KMS-11 (cell line): ENCODE data around the gene PLD1.

Experiments
- H2AFZ ChIP-seq: fragments of 200-600 bp; sonication (generic); 2 replicates; pipeline ENCODE4 v1.6.1; 2016; ENCODE audit warnings: antibody characterized with exemption, mixed run types, low read depth
- H3K27ac ChIP-seq: fragments of 200-600 bp; sonication (generic); 2 replicates; pipeline ENCODE4 v1.6.1; 2016; ENCODE audit warnings: mild to moderate bottlenecking, mixed run types
- H3K27me3 ChIP-seq: fragments of 200-600 bp; sonication (generic); 2 replicates; pipeline ENCODE4 v1.6.1; 2017; ENCODE audit warnings: mild to moderate bottlenecking, low read depth, mixed run types, moderate library complexity; ENCODE audit not compliant: insufficient read depth
- H3K36me3 ChIP-seq: fragments of 200-600 bp; sonication (generic); 2 replicates; pipeline ENCODE4 v1.6.1; 2017; ENCODE audit warnings: mild to moderate bottlenecking, mixed run types; ENCODE audit not compliant: insufficient read depth
- H3K4me1 ChIP-seq: fragments of 200-600 bp; sonication (generic); 2 replicates; pipeline ENCODE4 v1.6.1; 2016; ENCODE audit warnings: mild to moderate bottlenecking, low read depth, mixed run types; ENCODE audit not compliant: poor library complexity, severe bottlenecking
- H3K4me2 ChIP-seq: fragments of 200-600 bp; sonication (generic); 2 replicates; pipeline ENCODE4 v1.7.0; 2016; ENCODE audit warnings: mild to moderate bottlenecking, mixed run types
- H3K4me3 ChIP-seq: fragments of 200-600 bp; sonication (generic); IDR thresholded peaks from 2 replicates; pipeline ENCODE4 v1.6.1; 2017; ENCODE audit warnings: low read depth, low read length, mixed read lengths; ENCODE audit not compliant: insufficient read depth
- H3K79me2 ChIP-seq: fragments of 200-600 bp; sonication (generic); 2 replicates; pipeline ENCODE4 v1.6.1; 2016; ENCODE audit warnings: low read depth, mixed run types; ENCODE audit not compliant: insufficient read depth
- H3K9ac ChIP-seq: fragments of 200-600 bp; sonication (generic); 2 replicates; pipeline ENCODE4 v1.6.1; 2016; ENCODE audit warnings: mild to moderate bottlenecking, mixed run types
- H4K20me1 ChIP-seq: fragments of 200-600 bp; sonication (generic); 2 replicates; pipeline ENCODE4 v1.6.1; 2016; ENCODE audit warnings: mild to moderate bottlenecking, mixed run types; ENCODE audit not compliant: insufficient read depth
- TF ChIP-seq, protein P1 (sequence below): fragments of 200-600 bp; sonication (generic); conservative IDR thresholded peaks from 2 replicates; pipeline ENCODE4 v1.6.1; 2017; ENCODE audit warnings: low read depth, mild to moderate bottlenecking, antibody characterized with exemption, low read length, moderate library complexity, mixed read lengths

Gene PLD1

DNA sequence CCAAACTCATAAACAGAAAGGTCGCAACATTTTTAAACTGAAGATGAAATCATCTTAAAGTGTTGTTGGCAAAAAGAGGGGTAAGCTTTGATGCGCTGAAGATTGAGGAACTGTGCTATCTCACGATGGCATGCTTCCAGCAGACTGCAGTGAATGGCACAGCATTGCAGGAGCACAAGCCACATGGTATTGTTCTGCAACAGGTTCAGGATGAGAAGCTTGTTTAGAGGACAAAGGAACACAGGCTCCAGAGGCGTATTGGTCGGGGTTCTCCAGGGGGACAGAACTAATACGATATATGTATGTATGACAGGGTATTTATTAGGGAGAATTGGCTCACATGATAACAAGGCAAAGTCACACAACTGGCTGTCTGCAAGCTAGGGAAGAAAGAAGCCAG, 13.8 kb upstream of the PLD1 start:
- no peak overlapping the region for H3K4me3 ChIP-seq
- H3K27ac ChIP-seq, result no peak overlapping the region
- no peak overlapping the region for H3K4me2 ChIP-seq
- H3K36me3 ChIP-seq, result no peaks in the 10 kb centered on the region
- H3K9ac ChIP-seq, result no peak overlapping the region
- TF ChIP-seq, protein P1, sequence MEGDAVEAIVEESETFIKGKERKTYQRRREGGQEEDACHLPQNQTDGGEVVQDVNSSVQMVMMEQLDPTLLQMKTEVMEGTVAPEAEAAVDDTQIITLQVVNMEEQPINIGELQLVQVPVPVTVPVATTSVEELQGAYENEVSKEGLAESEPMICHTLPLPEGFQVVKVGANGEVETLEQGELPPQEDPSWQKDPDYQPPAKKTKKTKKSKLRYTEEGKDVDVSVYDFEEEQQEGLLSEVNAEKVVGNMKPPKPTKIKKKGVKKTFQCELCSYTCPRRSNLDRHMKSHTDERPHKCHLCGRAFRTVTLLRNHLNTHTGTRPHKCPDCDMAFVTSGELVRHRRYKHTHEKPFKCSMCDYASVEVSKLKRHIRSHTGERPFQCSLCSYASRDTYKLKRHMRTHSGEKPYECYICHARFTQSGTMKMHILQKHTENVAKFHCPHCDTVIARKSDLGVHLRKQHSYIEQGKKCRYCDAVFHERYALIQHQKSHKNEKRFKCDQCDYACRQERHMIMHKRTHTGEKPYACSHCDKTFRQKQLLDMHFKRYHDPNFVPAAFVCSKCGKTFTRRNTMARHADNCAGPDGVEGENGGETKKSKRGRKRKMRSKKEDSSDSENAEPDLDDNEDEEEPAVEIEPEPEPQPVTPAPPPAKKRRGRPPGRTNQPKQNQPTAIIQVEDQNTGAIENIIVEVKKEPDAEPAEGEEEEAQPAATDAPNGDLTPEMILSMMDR, result no peak
- H3K79me2 ChIP-seq, result no peaks in the 10 kb centered on the region
- no peaks in the 10 kb centered on the region for H3K27me3 ChIP-seq
- H3K4me1 ChIP-seq, result no peaks in the 10 kb centered on the region
- H4K20me1 ChIP-seq, result no peaks in the 10 kb centered on the region
- H2AFZ ChIP-seq, result no peak overlapping the region

DNA sequence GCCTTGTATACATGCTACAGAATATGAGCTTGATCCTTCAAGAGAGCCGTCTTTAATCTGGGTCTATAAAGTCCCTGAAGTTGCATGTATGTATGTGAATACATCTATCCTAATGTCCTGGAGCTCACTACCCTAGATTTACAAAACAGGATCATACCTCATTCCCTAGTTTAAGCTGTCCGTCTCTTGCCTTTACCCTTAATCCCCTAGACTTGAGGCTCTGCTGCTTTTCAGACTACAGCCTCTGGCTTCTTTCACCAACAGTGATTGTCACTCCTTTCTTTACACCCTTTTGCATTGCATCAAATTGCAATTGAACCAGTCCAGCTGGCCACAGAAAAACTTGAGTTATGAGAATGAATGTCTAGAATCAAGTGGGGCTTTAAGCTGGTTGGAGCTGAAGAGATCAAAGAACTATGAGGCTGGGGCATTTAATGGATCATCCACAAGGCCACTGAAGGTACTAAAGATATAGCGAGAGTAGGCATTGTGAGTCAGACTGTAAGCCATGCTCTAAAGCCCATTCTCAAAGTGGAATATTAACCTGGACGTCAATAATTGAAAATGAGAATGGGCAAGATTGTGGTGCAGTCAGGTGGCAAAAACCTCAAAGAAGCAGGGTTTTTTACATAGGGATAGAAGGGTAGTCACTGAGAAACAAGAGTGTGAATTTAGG, 12.3 kb upstream of the PLD1 start:
- Histone ChIP-seq H3K4me1 (no peaks in the 10 kb centered on the region), H2AFZ (no peak overlapping the region), H3K27me3 (no peaks in the 10 kb centered on the region), H3K4me3 (no peak overlapping the region), H3K36me3 (no peaks in the 10 kb centered on the region), H3K4me2 (no peak overlapping the region), H3K9ac (no peak overlapping the region), H3K79me2 (no peaks in the 10 kb centered on the region), H3K27ac (no peak overlapping the region), H4K20me1 (no peaks in the 10 kb centered on the region)
- TF ChIP-seq, protein P1, result no peak

DNA sequence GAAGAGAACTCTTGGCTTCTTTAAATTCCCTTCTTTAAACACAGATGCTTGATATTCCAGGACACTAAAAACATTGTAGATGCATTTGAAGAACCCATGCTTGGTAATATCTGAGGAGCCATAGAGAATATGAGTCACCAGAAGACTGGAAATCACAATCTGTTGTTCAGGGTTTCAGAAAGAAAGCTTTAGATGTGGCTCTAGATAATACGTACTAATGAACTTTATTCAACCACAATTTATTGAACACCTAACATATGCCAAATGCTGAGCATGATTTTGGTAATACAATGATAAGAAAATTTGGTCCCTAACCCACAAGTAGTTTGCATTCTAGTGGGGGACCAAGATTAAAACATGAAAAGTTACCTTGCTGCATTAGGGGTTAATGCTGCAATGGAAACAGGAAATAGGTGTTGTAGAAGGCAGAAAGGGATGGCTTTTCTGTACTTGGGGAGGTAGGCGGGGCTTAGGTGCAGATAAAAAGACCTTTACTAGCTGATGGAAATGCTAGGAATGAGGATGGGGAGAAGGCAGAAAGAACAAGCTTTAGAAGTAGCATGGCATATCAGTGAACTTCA, 11.6 kb upstream of the PLD1 start:
- no peaks in the 10 kb centered on the region for H3K27me3 ChIP-seq
- TF ChIP-seq, protein P1, result no peak
- no peak overlapping the region for H3K4me3 ChIP-seq
- no peak overlapping the region for H3K9ac ChIP-seq
- H3K36me3 ChIP-seq, result no peaks in the 10 kb centered on the region
- H4K20me1 ChIP-seq, result no peaks in the 10 kb centered on the region
- no peak overlapping the region for H3K4me2 ChIP-seq
- H3K79me2 ChIP-seq, result no peaks in the 10 kb centered on the region
- no peaks in the 10 kb centered on the region for H3K4me1 ChIP-seq
- no peak overlapping the region for H3K27ac ChIP-seq
- H2AFZ ChIP-seq, result no peak overlapping the region

DNA sequence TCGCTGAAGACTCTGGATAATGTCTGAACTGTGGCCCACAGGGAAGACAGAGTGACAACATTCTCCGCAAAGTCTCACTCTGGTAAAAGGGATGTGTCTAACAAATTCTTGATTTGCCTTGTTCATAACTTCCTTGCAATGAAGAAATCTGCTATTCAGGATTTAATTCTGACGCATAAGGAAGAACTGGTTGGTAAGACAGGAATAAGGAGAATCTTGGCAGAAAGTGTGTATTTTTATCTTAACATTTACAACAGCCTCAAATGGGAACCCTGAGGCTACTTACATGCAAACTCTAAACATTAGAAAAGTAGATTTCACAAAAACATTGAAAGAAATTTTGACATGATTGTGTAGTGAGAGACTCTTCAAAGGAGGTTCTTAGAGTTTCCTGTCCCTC, 10.8 kb upstream of the PLD1 start:
- no peak overlapping the region for H3K9ac ChIP-seq
- no peak overlapping the region for H3K27ac ChIP-seq
- H3K79me2 ChIP-seq, result no peaks in the 10 kb centered on the region
- H3K4me2 ChIP-seq, result no peak overlapping the region
- H3K36me3 ChIP-seq, result no peaks in the 10 kb centered on the region
- no peaks in the 10 kb centered on the region for H3K27me3 ChIP-seq
- no peak overlapping the region for H3K4me3 ChIP-seq
- no peak overlapping the region for H2AFZ ChIP-seq
- TF ChIP-seq, protein P1, result no peak
- no peaks in the 10 kb centered on the region for H4K20me1 ChIP-seq
- no peaks in the 10 kb centered on the region for H3K4me1 ChIP-seq
